Hippocampal formation (tissue), 2 donors: ENCODE measurements around the gene MYL6.

Experiments used
- DNase-seq, 2 donors: peaks; one replicate each; lab custom pipeline; 2025; lab: John Stamatoyannopoulos, UW

The MYL6 gene

GRCh38 chr12:56129206-56129941 lies 28.8 kb upstream of the MYL6 start:
- peak in 1 of 2 donors; percentile 16 for DNase-seq

- DNase-seq: no peak
Measured at GRCh38 chr12:56129942-56130495, 28.1 kb upstream of the MYL6 start.

- no peak for DNase-seq
Measured at GRCh38 chr12:56130876-56131275, 27.3 kb upstream of the MYL6 start.

- no peak for DNase-seq
Measured at GRCh38 chr12:56134897-56135296, 23.3 kb upstream of the MYL6 start.

- no peak for DNase-seq
Measured at GRCh38 chr12:56137853-56138571, 20.1 kb upstream of the MYL6 start.

GRCh38 chr12:56141946-56142784 lies 16.0 kb upstream of the MYL6 start:
- DNase-seq: no peak

- DNase-seq: no peak
Measured at GRCh38 chr12:56143217-56143616, 14.9 kb upstream of the MYL6 start.

- no peak for DNase-seq
Measured at GRCh38 chr12:56143870-56144269, 14.3 kb upstream of the MYL6 start.

GRCh38 chr12:56145217-56145616 lies 12.9 kb upstream of the MYL6 start:
- no peak for DNase-seq

GRCh38 chr12:56146492-56147460 lies 11.4 kb upstream of the MYL6 start:
- DNase-seq: no peak

GRCh38 chr12:56150563-56150962 lies 7.6 kb upstream of the MYL6 start:
- no peak for DNase-seq

GRCh38 chr12:56151672-56152131 lies 6.5 kb upstream of the MYL6 start:
- DNase-seq: no peak

GRCh38 chr12:56152132-56152755 lies 5.9 kb upstream of the MYL6 start, which contains the start of gene MYL6B:
MYL6B (plus strand) TSS chr12:56152587; CDS start chr12:56153919, 1,332 bp downstream.
- peak; percentile 79 to 81 for DNase-seq

GRCh38 chr12:56152756-56153677 lies 5.1 kb upstream of the MYL6 start:
- DNase-seq: no peak

GRCh38 chr12:56153678-56154065 lies 4.5 kb upstream of the MYL6 start:
- DNase-seq: no peak

GRCh38 chr12:56154246-56154771 lies 3.9 kb upstream of the MYL6 start:
- no peak for DNase-seq

GRCh38 chr12:56154818-56155217 lies 3.3 kb upstream of the MYL6 start:
- no peak for DNase-seq

- DNase-seq: no peak
Measured at GRCh38 chr12:56155256-56155845, 2.8 kb upstream of the MYL6 start.
